ENCODE data around the gene KDM6B. TPM values are rescaled to one million over a fixed set of nuclear protein-coding genes. Genes with fewer than 3 reads are reported as not detected.

KDM6B gene
- total and polyA plus RNA-seq, 9 of the 15 experiments (the other 6 are each of a cell fraction or from before 2014, with no cell fraction given) = 0.01 to 22.9 (median 2.2) TPM

DNA sequence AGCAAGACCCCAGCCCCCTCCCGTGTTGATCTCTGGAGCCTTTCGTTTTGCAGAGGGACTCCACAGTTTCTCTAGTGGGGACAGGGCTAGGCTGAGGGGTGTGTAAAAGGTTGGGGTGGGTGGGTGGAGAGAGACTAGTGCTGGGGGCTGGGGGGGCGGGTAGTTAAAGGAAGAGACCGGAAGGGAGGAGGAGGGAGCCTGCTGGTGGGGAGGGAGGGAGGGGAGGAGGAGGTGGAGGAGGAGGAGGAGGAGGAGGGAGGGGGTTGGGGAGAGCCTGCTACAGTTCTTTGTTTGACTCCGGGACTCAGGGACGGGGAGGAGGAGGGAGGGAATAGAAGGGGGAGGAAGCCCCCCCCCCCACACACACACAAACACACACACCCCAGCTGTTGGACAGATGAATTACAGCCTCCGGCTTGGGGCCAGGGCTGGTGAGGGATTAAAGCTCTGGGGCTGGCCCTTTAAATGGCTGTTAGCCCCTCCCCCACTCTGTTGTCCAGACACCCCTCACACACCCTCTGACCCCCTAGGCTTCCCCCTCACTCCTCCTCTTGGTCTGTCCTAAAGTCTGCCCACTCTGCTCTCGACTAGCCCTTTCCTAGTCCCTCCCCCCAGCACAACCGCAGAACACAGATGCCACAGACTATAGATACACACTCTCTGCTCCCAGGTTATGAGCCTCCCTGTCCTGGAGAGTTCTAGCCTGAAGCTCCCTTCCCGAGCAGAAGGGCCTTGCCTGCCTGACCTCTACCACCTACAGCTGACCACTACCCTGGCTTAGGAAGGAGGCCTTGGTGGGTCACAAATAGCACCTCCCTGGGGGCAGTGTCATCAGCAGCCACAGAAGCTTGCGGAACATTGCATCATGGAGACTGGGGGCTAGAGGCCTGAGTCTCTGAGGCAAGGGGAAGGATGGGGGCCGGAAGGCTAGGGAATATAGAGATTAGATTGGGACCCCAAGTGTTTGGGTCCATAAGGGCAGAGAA lies 4.4 kb downstream of the KDM6B start (continued):
- TF ChIP-seq SRSF1 (IDR thresholded peaks at IDR 0.05; ENCODE audit: low read depth, low read length) (no peak), CREM (IDR thresholded peaks at IDR 0.05; ENCODE audit: low read depth) (0 out of 2 replicates have a peak, but pooled peaks have one; percentile 5), CTBP1 (IDR thresholded peaks at IDR 0.05; ENCODE audit: borderline replicate concordance) (peak; percentile 40), CEBPG (CRISPR knock-in tag; IDR thresholded peaks at IDR 0.05) (peak; percentile 100), CEBPG (tag; conservative IDR thresholded peaks at IDR 0.05 in 1 of 2, IDR thresholded peaks at IDR 0.05 in 1 of 2) (peak; percentile 91 to 99), KDM5B (IDR thresholded peaks at IDR 0.05; ENCODE audit: insufficient replicate concordance, low read depth, low read length) (peak; percentile 36), TFAP4 (CRISPR knock-in tag; IDR thresholded peaks at IDR 0.05; ENCODE audit: borderline replicate concordance) (peak; percentile 90), ZFP30 (CRISPR knock-in tag; IDR thresholded peaks at IDR 0.05; ENCODE audit: borderline replicate concordance) (no peak), TRIM24 (IDR thresholded peaks at IDR 0.05) (peak; percentile 68 to 77; a peak in 2 of 4 replicates), SP1 (CRISPR knock-in tag; IDR thresholded peaks at IDR 0.05) (no peak), GABPA (tag; conservative IDR thresholded peaks at IDR 0.05; ENCODE audit: low read depth) (peak; percentile 4; the same call in 1 of the 2 replicates), FOS (IDR thresholded peaks at IDR 0.05; ENCODE audit: extremely low read depth, insufficient read length) (no peak), HDAC3 (IDR thresholded peaks at IDR 0.05; ENCODE audit: borderline replicate concordance, partially characterized antibody) (no peak), HDAC1 (IDR thresholded peaks at IDR 0.05) (peak in 1 of 2 experiments; percentile 51; a peak in 2 of 4 replicates), ESRRA (IDR thresholded peaks at IDR 0.05; ENCODE audit: borderline replicate concordance, low read depth) (peak; percentile 41; the same call in 1 of the 2 replicates), SUPT5H (IDR thresholded peaks at IDR 0.05) (peak; percentile 65)
- TF ChIP-seq, protein P1, sequence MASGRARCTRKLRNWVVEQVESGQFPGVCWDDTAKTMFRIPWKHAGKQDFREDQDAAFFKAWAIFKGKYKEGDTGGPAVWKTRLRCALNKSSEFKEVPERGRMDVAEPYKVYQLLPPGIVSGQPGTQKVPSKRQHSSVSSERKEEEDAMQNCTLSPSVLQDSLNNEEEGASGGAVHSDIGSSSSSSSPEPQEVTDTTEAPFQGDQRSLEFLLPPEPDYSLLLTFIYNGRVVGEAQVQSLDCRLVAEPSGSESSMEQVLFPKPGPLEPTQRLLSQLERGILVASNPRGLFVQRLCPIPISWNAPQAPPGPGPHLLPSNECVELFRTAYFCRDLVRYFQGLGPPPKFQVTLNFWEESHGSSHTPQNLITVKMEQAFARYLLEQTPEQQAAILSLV (tag; IDR thresholded peaks at IDR 0.05) = peak; percentile 75; the same call in 1 of the 2 replicates

Measured in K562 (cell line).